Measurements from ENCODE around the gene SNTB2.
"Not testable (repeated sequence)": the region's sequence is repeated elsewhere in the genome, so short reads cannot be mapped to it uniquely, and the experiment has no call there.

Gene SNTB2

GRCh38 chr16:69186642-69187445, at the start of gene SNTB2:
Gene SNTB2 (plus strand): TSS chr16:69187164. CDS start chr16:69187167, 3 bp downstream.
- DNase-seq (ENCODE audit: low spot score): peak; percentile 91

GRCh38 chr16:69138608-69139007, 48.4 kb upstream of the SNTB2 start:
- no peak for DNase-seq (ENCODE audit: low spot score)

- not testable (repeated sequence) for DNase-seq (ENCODE audit: low spot score)
Observed at GRCh38 chr16:69139464-69139863, 47.5 kb upstream of the SNTB2 start.

- no peak for DNase-seq (ENCODE audit: low spot score)
Observed at GRCh38 chr16:69141014-69141413, 46.0 kb upstream of the SNTB2 start.

- DNase-seq (ENCODE audit: low spot score): no peak
Observed at GRCh38 chr16:69141936-69142335, 45.0 kb upstream of the SNTB2 start.

GRCh38 chr16:69143116-69143515, 43.8 kb upstream of the SNTB2 start:
- DNase-seq (ENCODE audit: low spot score): no peak

GRCh38 chr16:69145658-69146057, 41.3 kb upstream of the SNTB2 start:
- no peak for DNase-seq (ENCODE audit: low spot score)

- not testable (repeated sequence) for DNase-seq (ENCODE audit: low spot score)
Observed at GRCh38 chr16:69149621-69150020, 37.3 kb upstream of the SNTB2 start.

- peak; percentile 84 for DNase-seq (ENCODE audit: low spot score)
Observed at GRCh38 chr16:69150146-69150865, 36.7 kb upstream of the SNTB2 start.

GRCh38 chr16:69157196-69157595, 29.8 kb upstream of the SNTB2 start:
- no peak for DNase-seq (ENCODE audit: low spot score)

GRCh38 chr16:69160192-69160591, 26.8 kb upstream of the SNTB2 start:
- no peak for DNase-seq (ENCODE audit: low spot score)

- DNase-seq (ENCODE audit: low spot score): no peak
Observed at GRCh38 chr16:69165584-69165983, 21.4 kb upstream of the SNTB2 start.

- DNase-seq (ENCODE audit: low spot score): no peak
Observed at GRCh38 chr16:69166221-69166833, 20.6 kb upstream of the SNTB2 start.

GRCh38 chr16:69166946-69167930, 19.7 kb upstream of the SNTB2 start:
- no peak for DNase-seq (ENCODE audit: low spot score)

- DNase-seq (ENCODE audit: low spot score): no peak
Observed at GRCh38 chr16:69169051-69169450, 17.9 kb upstream of the SNTB2 start.

GRCh38 chr16:69169607-69170352, 17.2 kb upstream of the SNTB2 start:
- DNase-seq (ENCODE audit: low spot score): no peak

GRCh38 chr16:69171325-69172084, 15.5 kb upstream of the SNTB2 start:
- DNase-seq (ENCODE audit: low spot score): peak; percentile 68

GRCh38 chr16:69176033-69176800, 10.7 kb upstream of the SNTB2 start:
- DNase-seq (ENCODE audit: low spot score): no peak

- DNase-seq (ENCODE audit: low spot score): peak; percentile 58
Observed at GRCh38 chr16:69179328-69180010, 7.5 kb upstream of the SNTB2 start.
